Esophagus squamous epithelium (tissue), 5 donors: ENCODE measurements around the gene WASHC4. TPM values are rescaled to one million over a fixed set of nuclear protein-coding genes. Genes with fewer than 3 reads are reported as not detected.

ENCODE experiments used
- DNase-seq: peaks from one replicate; lab custom pipeline; 2025; lab: John Stamatoyannopoulos, UW
- H3K27ac ChIP-seq, 4 donors: fragments of 200-600 bp; sonication (generic); one replicate each; pipeline ENCODE4 v1.5.1; 2016 to 2019; ENCODE audit warnings: mild to moderate bottlenecking in 1 of 4
- H3K27me3 ChIP-seq, 4 donors: fragments of 200-600 bp; sonication (generic); 1 replicate in 3 of 4; 2 replicates in 1 of 4; pipeline versions ENCODE4 v1.5.1 to v1.6.0; 2017 to 2021; ENCODE audit warnings: antibody characterized with exemption in 1 of 4
- H3K36me3 ChIP-seq, 3 donors: fragments of 200-600 bp; sonication (generic); one replicate each; pipeline ENCODE4 v1.5.1; 2016 to 2019
- H3K4me1 ChIP-seq, 3 donors: fragments of 200-600 bp; sonication (generic); one replicate each; pipeline ENCODE4 v1.5.1; 2017 to 2019
- H3K4me3 ChIP-seq, 4 donors: fragments of 200-600 bp; sonication (generic); 1 replicate in 3 of 4; 2 replicates in 1 of 4; pipeline ENCODE4 v1.5.1; 2016 to 2019; ENCODE audit warnings: mild to moderate bottlenecking in 2 of 4, moderate library complexity in 1 of 4
- H3K9me3 ChIP-seq, 3 donors: fragments of 200-600 bp; sonication (generic); one replicate each; pipeline ENCODE4 v1.5.1; 2016 to 2019
- CTCF ChIP-seq, 6 experiments: fragments of 450-650 bp in 4 of 6; fragments of 200-600 bp in 2 of 6; sonication (generic) in 2 of 6; IDR thresholded peaks; one replicate each; pipeline ENCODE4 v1.5.1; 2016 to 2019; ENCODE audit warnings: antibody characterized with exemption in 6 of 6, mild to moderate bottlenecking in 4 of 6, moderate library complexity in 4 of 6
- POLR2A ChIP-seq, 4 donors: fragments of 450-650 bp; IDR thresholded peaks; one replicate each; pipeline ENCODE4 v1.6.1; 2017; ENCODE audit warnings: antibody characterized with exemption in 4 of 4, mild to moderate bottlenecking in 4 of 4, moderate library complexity in 3 of 4
- WGBS, 2 donors: methylation state at CpG; one replicate each; pipeline ENCODE4 v1.1.5; 2018; 5-methylcytosine and 5-hydroxymethylcytosine counted together
- intact Hi-C: fragments of 100-400 bp; cut with DNase I; formaldehyde crosslinking; loops from one replicate; pipeline ENCODE4 v1.15.0; 2022
- total RNA-seq, 4 donors: library from RNA; depleted of rRNA; stranded (reverse); fragments of >200 nt; gene quantifications; one replicate each; pipeline ENCODE4 v1.1.0, GENCODE V29; 2016
- donor health status: DM: yes; HTN: yes; CAD: no.

Gene WASHC4
- 10 to 100 TPM; 22.8 to 42.3 (median 36.8) TPM for total RNA-seq

DNA sequence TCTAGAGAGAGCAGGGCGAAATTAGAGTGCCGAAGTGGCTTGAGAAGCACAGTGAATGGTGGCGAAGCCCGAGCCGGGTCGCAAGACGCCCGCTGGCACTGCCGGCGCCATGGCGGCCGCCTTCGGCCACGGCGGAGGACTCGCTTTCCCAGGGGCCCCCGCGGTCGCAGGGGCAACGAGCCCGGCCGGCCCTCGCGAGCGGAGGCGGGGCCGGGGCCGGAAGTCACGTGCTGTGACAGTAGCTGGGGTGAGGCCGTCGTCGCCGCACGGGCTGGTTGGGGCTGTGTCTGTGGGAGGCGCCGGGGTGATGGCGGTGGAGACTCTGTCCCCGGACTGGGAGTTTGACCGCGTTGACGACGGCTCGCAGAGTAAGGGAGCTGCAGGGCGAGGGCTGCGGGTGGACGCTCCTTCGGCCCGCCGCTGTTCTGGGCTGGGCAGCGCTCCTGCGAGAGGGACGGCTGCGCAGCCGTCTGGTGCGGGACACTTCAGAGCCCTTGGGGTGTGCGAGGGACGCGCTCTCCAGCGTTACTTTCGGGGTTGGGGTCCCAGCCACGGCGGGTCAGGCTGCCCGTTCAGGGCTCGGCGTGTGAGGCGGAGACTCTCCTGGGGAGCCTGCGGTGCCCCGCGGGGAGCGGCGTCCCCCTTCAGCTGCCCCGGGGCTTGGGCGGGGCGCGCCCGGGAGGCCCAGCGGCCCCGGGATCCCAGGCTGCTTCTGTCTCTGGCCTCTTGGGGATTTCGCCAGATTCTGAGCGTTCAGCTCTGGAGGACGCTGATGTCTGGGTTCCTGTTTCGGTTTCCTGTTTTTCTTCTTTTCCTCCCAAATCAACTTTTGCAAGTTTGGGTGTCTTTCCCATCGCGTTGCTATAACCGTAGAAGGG lies at the start of gene WASHC4:
WASHC4 (plus strand) TSS at position 238 of the 878 bp plus-strand sequence; CDS start at position 308, 70 bp downstream.
- Histone ChIP-seq H3K4me1 (peaks cover 0 to 55% (median 21%) of the 10 kb centered on the region in 3 donors), H3K9me3 (no peaks in the 10 kb centered on the region), H3K36me3 (peaks cover 0 to 12% (median 0%) of the 10 kb centered on the region in 3 donors), H3K27me3 (no peaks in the 10 kb centered on the region), H3K27ac (peak within 1 kb of the TSS; percentile 96 to 99 (median 98)), H3K4me3 (peak within 1 kb of the TSS; percentile 82 to 98 (median 96))
- intact Hi-C loops: no loop called here
- WGBS, 2 donors: 0% methylated on average over 7 to 18 of the region's 85 CpGs
- TF ChIP-seq CTCF (IDR thresholded peaks at IDR 0.05) (peak in 2 of 6 experiments; percentile 10 to 18), POLR2A (IDR thresholded peaks at IDR 0.05) (peak in 3 of 4 donors; percentile 96 to 99 (median 98))
- DNase-seq: peak; percentile 79

DNA sequence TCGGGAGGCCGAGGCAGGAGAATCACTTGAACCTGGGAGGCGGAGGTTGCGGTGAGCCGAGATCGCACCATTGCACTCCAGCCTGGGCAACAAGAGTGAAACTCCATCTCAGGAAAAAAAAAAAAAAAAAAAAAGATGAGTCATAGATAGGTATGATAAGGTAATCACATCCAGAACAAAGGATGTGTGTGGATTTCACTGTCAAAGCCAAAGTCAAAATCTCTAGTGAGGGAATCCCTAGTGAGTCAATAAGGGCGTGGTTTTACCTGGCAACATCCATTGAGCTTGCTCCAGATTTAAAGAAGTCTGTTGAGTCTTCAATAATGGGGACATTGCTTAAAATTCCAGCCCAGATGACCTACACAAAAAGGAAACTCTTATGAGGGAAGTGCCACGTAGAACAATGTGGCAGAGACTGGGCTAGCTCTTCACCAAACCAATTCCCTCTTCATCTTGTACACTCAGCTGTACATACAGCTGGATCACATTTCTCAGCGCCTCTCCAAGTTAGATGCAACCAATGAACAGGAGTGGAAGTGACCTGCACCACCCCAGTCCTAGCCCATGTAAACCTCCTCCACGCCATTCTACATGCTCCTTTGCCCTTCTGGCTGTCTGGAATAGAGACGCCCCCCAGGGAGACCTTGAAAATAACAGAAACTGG lies 46.7 kb upstream of the WASHC4 start:
- Histone ChIP-seq H3K4me1 (no peaks in the 10 kb centered on the region), H3K27me3 (peaks cover 0 to 4% (median 0%) of the 10 kb centered on the region in 4 donors), H3K4me3 (no peak overlapping the region), H3K9me3 (peaks cover 0 to 2% (median 0%) of the 10 kb centered on the region in 3 donors), H3K36me3 (peaks cover 0 to 15% (median 0%) of the 10 kb centered on the region in 3 donors), H3K27ac (no peak overlapping the region)
- TF ChIP-seq CTCF (IDR thresholded peaks at IDR 0.05) (no peak), POLR2A (IDR thresholded peaks at IDR 0.05) (no peak)
- WGBS, 2 donors: 76 to 88% methylated on average over 8 of the region's 11 CpGs
- intact Hi-C loops: no loop called here
- no peak for DNase-seq

- DNase-seq: no peak
- intact Hi-C loops: no loop called here
- peaks cover 0 to 4% (median 0%) of the 10 kb centered on the region in 4 donors for H3K27me3 ChIP-seq
- H3K36me3 ChIP-seq: peaks cover 0 to 11% (median 0%) of the 10 kb centered on the region in 3 donors
- no peak overlapping the region for H3K4me3 ChIP-seq
- no peaks in the 10 kb centered on the region for H3K9me3 ChIP-seq
- no peak overlapping the region for H3K27ac ChIP-seq
- 82 to 88% methylated on average over 4 of the region's 7 CpGs for WGBS, 2 donors
- TF ChIP-seq POLR2A (IDR thresholded peaks at IDR 0.05) (no peak), CTCF (IDR thresholded peaks at IDR 0.05) (no peak)
- no peaks in the 10 kb centered on the region for H3K4me1 ChIP-seq
Observed at GRCh38 chr12:105064564-105065178, 42.9 kb upstream of the WASHC4 start.

DNA sequence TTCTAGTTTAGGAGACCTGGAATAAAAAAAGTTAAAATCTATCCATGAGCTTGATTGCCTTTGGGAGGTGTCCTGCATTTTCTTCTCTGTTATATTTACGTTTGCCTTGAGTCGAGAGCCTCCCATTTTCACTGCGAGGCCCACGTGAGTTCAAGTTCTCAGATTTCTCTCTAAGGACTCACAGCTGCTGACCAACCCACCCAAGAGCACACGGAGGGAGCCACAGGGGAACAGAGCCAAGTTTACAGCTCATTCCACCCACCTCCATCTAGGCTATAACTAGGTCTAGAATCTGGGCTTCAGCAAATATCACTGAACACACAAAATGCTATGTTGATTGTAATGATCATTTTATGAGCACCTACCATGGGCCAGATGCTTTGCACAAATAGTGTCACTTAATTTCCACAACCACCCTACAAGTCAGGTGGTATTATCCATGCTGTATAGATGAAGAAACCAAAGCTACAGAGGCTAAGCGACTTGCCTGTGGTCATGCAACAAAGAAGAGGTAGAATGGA lies 40.0 kb upstream of the WASHC4 start:
- H3K9me3 ChIP-seq: no peaks in the 10 kb centered on the region
- no peak for DNase-seq
- WGBS, 2 donors: 60 to 79% methylated on average over 6 of the region's 6 CpGs
- TF ChIP-seq POLR2A (IDR thresholded peaks at IDR 0.05) (no peak), CTCF (IDR thresholded peaks at IDR 0.05) (no peak)
- H3K4me1 ChIP-seq: no peaks in the 10 kb centered on the region
- no peak overlapping the region for H3K4me3 ChIP-seq
- intact Hi-C loops: no loop called here
- H3K36me3 ChIP-seq: peaks cover 0 to 7% (median 0%) of the 10 kb centered on the region in 3 donors
- H3K27ac ChIP-seq: no peak overlapping the region
- peaks cover 0 to 3% (median 0%) of the 10 kb centered on the region in 4 donors for H3K27me3 ChIP-seq
